GM21447 (cell line): ENCODE results near the gene STK39.

ENCODE experiments used
- ATAC-seq: cut with Tn5 transposase; IDR thresholded peaks from one replicate; pipeline ENCODE4 v1.9.1; 2021; ENCODE audit not compliant: unreplicated experiment

The STK39 gene

DNA sequence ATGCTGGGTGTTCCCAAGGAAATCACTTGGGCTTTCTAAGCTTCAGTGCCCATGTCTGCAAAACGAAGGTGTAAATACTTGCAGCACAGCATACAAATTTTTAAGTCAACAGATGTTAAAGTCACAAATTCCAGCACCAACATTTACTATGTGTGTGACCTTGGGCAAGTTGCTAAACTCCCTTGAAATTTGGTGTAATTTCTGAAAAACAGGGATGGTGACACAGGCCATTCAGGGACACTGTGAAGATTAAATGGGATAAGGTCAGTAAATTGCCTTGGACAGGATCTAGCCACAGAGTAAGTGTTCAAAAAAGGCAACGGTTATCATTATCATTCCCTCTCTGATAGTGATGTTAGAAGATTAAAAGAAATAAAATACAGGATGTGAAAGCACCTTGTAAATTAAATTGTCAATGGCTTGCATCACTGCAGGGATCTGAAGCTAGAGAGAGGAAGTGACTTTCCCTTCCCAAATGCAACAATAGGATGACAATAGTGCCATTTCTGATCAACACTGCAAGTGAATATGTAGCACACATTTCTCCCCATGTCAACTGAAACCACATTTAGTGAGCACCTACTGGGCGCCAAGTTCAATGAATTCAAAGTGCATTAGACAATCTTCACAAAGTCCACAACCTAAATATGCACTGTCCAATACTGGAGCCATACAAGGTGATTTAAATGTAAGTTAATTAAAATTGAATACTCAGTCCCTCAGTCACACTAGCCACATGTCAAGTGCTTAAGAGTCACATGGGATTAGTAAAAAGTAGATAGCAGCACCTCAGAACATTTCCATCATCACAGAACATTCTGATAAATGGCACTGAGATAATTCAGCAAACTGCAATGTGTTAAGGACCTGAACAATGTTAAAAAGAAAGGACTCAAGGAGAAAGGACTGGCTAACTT lies 81.2 kb downstream of the STK39 start:
- no peak for ATAC-seq

- ATAC-seq = no peak
Observed at GRCh38 chr2:168165397-168165796, 82.0 kb downstream of the STK39 start.

GRCh38 chr2:168160897-168161296 lies 86.5 kb downstream of the STK39 start:
- no peak for ATAC-seq

GRCh38 chr2:168159754-168160585 lies 87.4 kb downstream of the STK39 start:
- ATAC-seq = no peak

GRCh38 chr2:168158586-168158985 lies 88.8 kb downstream of the STK39 start:
- ATAC-seq = no peak

DNA sequence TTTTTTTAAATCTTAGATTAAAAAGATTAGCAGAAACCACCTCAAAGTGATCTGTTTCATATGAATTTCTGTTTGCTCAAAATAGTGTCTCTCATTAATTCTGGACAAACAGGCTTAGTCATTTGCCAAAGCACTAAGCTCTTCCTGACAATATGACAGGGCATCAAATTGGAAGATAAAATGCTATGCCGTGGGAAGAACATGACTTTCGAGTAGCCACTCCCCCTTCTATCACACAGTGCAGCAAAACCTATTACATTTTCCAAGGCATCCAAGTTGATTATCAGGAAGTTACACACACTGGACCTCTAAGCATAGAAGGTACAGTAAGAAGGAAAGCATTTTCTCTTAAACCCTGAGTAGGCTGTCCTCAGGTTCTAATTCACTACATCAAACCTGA lies 89.5 kb downstream of the STK39 start:
- ATAC-seq = no peak

GRCh38 chr2:168157070-168157469 lies 90.3 kb downstream of the STK39 start:
- no peak for ATAC-seq

DNA sequence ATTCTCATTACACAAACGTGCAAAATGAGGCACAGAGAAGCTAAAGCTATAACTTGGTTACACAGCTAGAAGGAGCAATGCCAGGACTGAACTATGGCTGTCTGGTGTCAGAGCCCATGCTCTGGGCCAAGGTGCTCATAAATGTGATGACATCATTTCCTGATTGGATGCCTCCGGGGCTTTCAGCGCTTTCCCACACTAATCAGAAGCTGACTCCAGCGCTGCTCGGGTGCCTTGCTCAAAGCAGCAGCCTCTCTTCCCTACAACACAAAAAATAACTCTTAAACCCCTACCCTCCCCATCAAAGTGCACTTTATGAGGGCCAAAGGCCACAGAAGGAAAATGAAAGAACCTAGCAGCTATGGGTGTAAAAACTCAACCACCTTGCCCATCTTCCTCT lies 90.7 kb downstream of the STK39 start:
- no peak for ATAC-seq

DNA sequence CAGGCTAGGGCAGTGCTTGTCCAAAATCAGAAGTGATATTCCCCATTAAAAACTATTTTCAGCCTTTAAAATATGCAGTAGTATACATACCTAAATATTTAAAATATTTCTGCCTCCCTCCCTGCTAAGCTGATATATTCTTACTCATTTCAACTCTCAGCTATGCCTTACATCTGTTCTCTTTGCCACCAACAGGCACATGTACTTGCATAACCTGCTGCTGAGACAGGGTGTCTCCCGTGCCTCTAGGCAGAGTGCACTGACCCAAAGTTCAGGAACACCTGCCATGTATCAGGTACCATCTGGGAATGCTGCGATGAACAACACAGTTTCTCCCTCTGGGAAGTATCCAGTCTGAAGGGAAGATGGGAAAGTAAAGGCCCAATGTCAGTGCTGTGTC lies 91.7 kb downstream of the STK39 start:
- no peak for ATAC-seq

GRCh38 chr2:168155046-168155445 lies 92.3 kb downstream of the STK39 start:
- no peak for ATAC-seq

GRCh38 chr2:168152902-168153530 lies 94.4 kb downstream of the STK39 start:
- no peak for ATAC-seq

GRCh38 chr2:168149986-168150385 lies 97.4 kb downstream of the STK39 start:
- no peak for ATAC-seq

GRCh38 chr2:168149150-168149974 lies 98.0 kb downstream of the STK39 start:
- no peak for ATAC-seq

- no peak for ATAC-seq
Observed at GRCh38 chr2:168147830-168148794, 99.3 kb downstream of the STK39 start.

GRCh38 chr2:168146892-168147810 lies 100.2 kb downstream of the STK39 start:
- ATAC-seq = no peak

- ATAC-seq = no peak
Observed at GRCh38 chr2:168145426-168146310, 101.7 kb downstream of the STK39 start.

DNA sequence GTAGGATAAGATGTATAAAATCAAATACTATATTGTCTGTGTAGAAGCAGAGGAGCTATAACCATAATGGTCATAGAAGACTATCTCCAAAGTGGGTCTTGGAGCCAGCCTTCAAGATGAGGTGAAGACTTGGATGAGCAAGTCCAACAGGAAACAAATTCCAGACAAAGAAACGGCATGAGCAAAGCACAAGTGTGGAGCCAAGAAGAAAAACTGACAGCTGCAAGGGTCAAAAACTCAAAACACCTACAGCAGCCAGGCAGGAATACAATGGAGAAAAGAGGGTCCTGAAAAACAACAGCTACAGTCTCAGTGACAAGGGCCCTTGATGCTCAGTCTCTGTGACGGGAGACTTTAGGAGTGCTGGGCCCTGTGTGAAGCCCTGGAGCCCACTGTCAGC lies 102.4 kb downstream of the STK39 start:
- ATAC-seq = no peak
